NCI-H128 (cell line): ENCODE measurements around the gene PLCXD1.
"Not testable (repeated sequence)": the region's sequence is repeated elsewhere in the genome, so short reads cannot be mapped to it uniquely, and the experiment has no call there.

Source experiments
- DNase-seq: peaks from one replicate; lab custom pipeline; 2025; ENCODE audit not compliant: unreplicated experiment; lab: John Stamatoyannopoulos, UW

The PLCXD1 gene

GRCh38 chrX:291411-291901, 10.3 kb downstream of the PLCXD1 start:
- DNase-seq: no peak

GRCh38 chrX:292900-293897, 12.0 kb downstream of the PLCXD1 start:
- no peak for DNase-seq

- DNase-seq: no peak
These were observed 14.0 kb downstream of the PLCXD1 start for GRCh38 chrX:295136-295535.

- DNase-seq: no peak
These were observed 17.8 kb downstream of the PLCXD1 start for GRCh38 chrX:298993-299392.

DNA sequence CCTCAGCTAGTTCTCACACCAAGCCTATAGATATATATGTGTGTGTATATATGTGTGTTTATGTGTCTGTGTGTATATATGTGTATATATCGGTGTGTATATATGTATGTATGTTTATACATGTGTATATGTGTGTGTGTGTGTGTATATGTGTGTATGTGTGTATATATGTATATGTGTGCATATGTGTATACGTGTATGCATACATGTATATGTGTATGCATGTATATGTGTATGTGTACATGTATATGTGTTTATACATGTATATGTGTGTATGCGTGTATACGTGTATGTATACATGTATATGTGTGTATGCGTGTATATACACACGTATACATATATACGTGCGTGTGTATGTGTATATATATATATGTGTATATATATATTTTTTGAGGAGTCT, 19.2 kb downstream of the PLCXD1 start:
- no peak for DNase-seq

- no peak for DNase-seq
These were observed 21.8 kb downstream of the PLCXD1 start for GRCh38 chrX:302975-303374.

DNA sequence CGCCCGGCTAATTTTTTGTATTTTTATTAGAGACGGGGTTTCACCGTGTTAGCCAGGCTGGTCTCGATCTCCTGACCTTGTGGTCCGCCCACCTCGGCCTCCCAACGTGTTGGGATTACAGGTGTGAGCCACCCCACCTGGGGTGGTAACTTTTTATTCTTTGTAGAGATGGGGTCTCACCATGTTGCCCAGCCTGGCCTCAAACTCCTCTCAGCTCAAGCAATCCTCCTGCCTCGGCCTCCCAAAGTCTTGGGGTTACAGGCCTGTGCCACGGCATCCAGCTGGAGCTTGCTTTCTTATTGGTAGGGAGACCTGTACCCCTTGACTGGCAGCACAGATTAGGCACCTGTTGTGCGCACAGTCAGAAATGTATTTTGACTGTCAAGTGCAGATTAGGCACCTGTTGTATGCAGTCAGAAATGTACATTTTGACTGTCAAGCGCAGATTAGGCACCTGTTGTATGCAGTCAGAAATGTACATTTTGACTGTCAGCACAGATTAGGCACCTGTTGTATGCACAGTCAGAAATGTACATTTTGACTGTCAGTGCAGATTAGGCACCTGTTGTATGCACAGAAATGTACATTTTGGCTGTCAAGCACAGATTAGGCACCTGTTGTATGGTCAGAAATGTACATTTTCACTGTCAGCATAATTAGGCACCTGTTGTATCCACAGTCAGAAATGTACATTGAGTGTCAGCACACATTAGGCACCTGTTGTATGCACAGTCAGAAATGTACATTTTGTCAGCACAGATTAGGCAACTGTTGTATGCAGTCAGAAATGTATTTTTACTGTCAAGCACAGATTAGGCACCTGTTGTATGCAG, 24.8 kb downstream of the PLCXD1 start:
- DNase-seq: not testable (repeated sequence)

DNA sequence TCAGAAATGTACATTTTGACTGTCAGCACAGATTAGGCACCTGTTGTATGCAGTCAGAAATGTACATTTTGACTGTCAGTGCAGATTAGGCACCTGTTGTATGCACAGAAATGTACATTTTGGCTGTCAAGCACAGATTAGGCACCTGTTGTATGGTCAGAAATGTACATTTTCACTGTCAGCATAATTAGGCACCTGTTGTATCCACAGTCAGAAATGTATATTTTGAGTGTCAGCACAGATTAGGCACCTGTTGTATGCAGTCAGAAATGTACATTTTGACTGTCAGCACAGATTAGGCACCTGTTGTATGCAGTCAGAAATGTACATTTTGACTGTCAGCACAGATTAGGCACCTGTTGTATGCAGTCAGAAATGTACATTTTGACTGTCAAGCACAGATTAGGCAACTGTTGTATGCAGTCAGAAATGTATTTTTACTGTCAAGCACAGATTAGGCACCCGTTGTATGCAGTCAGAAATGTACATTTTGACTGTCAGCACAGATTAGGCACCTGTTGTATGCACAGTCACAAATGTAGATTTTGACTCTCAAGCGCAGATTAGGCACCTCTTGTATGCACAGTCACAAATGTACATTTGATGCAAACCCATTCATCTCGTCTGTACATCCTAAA, 25.6 kb downstream of the PLCXD1 start:
- not testable (repeated sequence) for DNase-seq

- DNase-seq: no peak
These were observed 26.3 kb downstream of the PLCXD1 start for GRCh38 chrX:307261-308111.

DNA sequence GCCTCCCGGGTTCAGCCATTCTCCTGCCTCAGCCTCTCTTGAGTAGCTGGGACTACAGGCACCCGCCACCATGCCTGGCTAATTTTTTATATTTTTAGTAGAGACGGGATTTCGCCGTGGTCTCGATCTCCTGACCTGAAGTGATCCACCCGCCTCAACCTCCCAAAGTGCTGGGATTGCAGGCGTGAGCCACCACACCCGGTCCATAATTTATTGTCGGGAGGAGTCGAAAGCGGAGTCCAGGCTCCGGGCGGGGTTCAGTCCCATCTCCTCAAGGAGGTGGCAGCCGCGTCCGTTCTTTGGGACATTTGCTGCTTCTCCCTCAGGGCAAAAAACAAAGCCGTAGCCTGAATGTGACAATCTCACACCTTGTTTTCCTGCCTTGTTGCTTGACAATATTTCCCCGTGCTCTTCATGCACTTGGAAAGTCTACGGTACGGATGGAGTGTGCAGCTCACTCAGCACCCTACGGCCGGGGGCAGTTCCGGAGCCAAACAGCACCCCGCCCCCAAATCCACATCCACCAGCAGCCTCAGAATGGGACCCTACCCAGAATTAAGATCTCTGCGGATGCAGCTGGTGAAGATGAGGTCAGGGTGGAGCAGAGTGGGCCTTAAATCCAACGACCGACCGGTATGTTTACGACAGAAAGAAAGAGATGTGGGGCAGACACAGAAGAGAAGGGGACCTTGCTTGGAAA, 27.8 kb downstream of the PLCXD1 start:
- DNase-seq: no peak

DNA sequence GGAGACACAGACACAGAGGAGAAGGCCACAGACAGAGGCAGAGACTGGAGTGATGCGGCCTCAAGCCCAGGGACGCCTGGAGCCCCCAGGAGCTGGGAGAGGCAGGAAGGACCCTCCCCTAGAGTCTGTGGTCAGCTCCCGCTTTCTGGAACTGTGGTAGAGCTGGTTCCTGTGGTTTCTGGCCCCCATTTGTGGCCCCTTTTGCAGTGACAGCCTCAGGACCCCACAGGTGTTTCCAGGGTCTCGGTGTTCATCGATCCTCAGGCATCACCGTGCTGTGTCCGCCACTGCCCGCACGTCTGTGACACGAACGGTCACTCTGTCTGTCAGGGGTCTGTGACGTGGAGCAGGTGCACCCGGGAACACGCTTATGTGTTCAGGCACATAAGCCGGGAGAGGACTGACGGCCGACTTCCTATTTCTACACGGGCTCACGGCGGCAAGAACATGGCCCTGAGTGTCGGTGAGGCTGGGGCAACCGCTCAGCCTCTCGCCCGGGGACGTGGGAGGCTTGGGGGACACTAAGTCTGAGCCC, 29.5 kb downstream of the PLCXD1 start:
- DNase-seq: no peak

GRCh38 chrX:311156-312129, 30.3 kb downstream of the PLCXD1 start:
- no peak for DNase-seq

- no peak for DNase-seq
These were observed 31.6 kb downstream of the PLCXD1 start for GRCh38 chrX:312621-313331.

GRCh38 chrX:313546-313945, 32.4 kb downstream of the PLCXD1 start:
- no peak for DNase-seq

- DNase-seq: no peak
These were observed 32.9 kb downstream of the PLCXD1 start for GRCh38 chrX:314049-314448.

GRCh38 chrX:314781-315595, 33.8 kb downstream of the PLCXD1 start:
- DNase-seq: no peak
